Kidney (tissue), 14 donors: ENCODE data around the gene CHST5. TPM values are rescaled to one million over a fixed set of nuclear protein-coding genes. Genes with fewer than 3 reads are reported as not detected.
"Not testable (repeated sequence)": the region's sequence is repeated elsewhere in the genome, so short reads cannot be mapped to it uniquely, and the experiment has no call there.

ENCODE experiments used
- DNase-seq, 5 donors: peaks; one replicate each; pipeline ENCODE4 v3.0.0-alpha.2; 2013 to 2020
- FAIRE-seq: peaks from 2 replicates; lab custom pipeline; 2012; peaks lifted over from hg19 to GRCh38; lab: Jason Lieb, UNC
- H3K27ac ChIP-seq, 2 donors: one replicate each; pipeline ENCODE4 v1.7.0; 2013; ENCODE audit warnings: low read depth in 2 of 2, low read length in 2 of 2, inconsistent platforms in 1 of 2
- H3K27me3 ChIP-seq: one replicate; pipeline ENCODE4 v1.7.1; 2013; ENCODE audit warnings: low read length, inconsistent platforms; ENCODE audit not compliant: control insufficient read depth, insufficient read depth
- H3K36me3 ChIP-seq, 3 donors: one replicate each; pipeline versions ENCODE4 v1.7.0 to v1.7.1; 2013; ENCODE audit warnings: low read length in 3 of 3, control low read depth in 1 of 3, inconsistent platforms in 1 of 3; ENCODE audit not compliant: insufficient read depth in 3 of 3, control insufficient read depth in 2 of 3
- H3K4me1 ChIP-seq, 3 donors: one replicate each; pipeline versions ENCODE4 v1.7.0 to v1.7.1; 2013; ENCODE audit warnings: low read length in 3 of 3, inconsistent platforms in 1 of 3, low read depth in 1 of 3; ENCODE audit not compliant: control insufficient read depth in 2 of 3, insufficient read depth in 2 of 3
- H3K4me3 ChIP-seq, 3 donors: one replicate each; pipeline versions ENCODE4 v1.7.0 to v1.8.1; 2013; ENCODE audit warnings: low read length in 3 of 3, control low read depth in 1 of 3, inconsistent platforms in 1 of 3
- H3K9ac ChIP-seq, 3 donors: one replicate each; pipeline versions ENCODE4 v1.7.0 to v1.7.1; 2013; ENCODE audit warnings: low read length in 3 of 3, control low read depth in 1 of 3, inconsistent platforms in 1 of 3
- H3K9me3 ChIP-seq, 3 donors: one replicate each; pipeline versions ENCODE4 v1.7.0 to v1.7.1; 2013; ENCODE audit warnings: low read length in 3 of 3, control low read depth in 1 of 3, inconsistent platforms in 1 of 3; ENCODE audit not compliant: control insufficient read depth in 2 of 3, insufficient read depth in 1 of 3
- intact Hi-C: fragments of 100-400 bp; cut with DNase I; formaldehyde crosslinking; loops from one replicate; pipeline ENCODE4 v1.11.1; 2022
- polyA plus RNA-seq: library from polyadenylated mRNA; stranded (reverse); fragments of 350-450 nt; fragmentation: Illumina TruSeq; extraction: RNeasy Lipid Tissue Mini Kit (QIAGEN cat#74804); gene quantifications from one replicate; pipeline ENCODE4 v1.2.3, GENCODE V29; 2014; ENCODE audit warnings: low read depth, low replicate concordance; ENCODE audit not compliant: insufficient read depth
- total RNA-seq: library from RNA; stranded (reverse); fragmentation: NEBNext Ultra II Directional; extraction: Animal tissue kit (Norgen Biotek cat#: 25700); gene quantifications from one replicate; pipeline ENCODE4 v1.2.1, GENCODE V29; 2021
- TF ChIP-seq, protein P1 (sequence below): IDR thresholded peaks from 3 replicates; pipeline ENCODE4 v1.5.1; 2012; ENCODE audit warnings: mild to moderate bottlenecking, moderate library complexity, borderline replicate concordance; ENCODE audit not compliant: insufficient read depth; ENCODE audit errors: extremely low read depth
- donor health status: control.
- donor health status: control.
- donor health status: control.
- donor health status: control.
- donor health status: control.
- donor health status: DM: yes; HTN: yes; CAD: no.
- donor health status: Normal renal cell carcinoma (clear cell type).

Gene CHST5
- total and polyA plus RNA-seq, 2 donors from 2014 or later = 0.13 to 0.28 TPM

DNA sequence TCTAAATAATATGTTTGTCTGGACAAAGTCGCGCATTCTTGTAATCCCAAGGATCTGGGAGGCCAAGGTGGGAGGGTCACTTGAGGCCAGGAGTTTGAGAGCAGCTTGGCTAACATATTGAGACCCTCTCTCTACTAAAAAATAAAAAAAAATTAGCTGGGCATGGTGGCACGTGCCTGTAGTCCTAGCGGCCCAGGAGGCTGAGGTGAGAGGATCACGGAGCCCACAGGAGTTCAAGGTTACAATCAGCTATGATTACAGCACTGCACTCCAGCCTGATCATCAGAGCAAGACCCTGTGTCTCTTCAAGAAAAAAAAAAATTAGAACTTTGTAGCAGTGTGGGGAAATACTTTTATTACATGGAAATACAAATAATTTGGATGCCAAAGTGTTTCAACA is 34.5 kb downstream of the CHST5 start:
- DNase-seq (peak in 1 of 5 donors; percentile 4), FAIRE-seq (no peak)
- Histone ChIP-seq H3K4me1 (no peaks in the 10 kb centered on the region), H3K27ac (no peak overlapping the region), H3K27me3 (no peaks in the 10 kb centered on the region), H3K9ac (no peak overlapping the region), H3K4me3 (no peak overlapping the region), H3K9me3 (no peaks in the 10 kb centered on the region), H3K36me3 (no peaks in the 10 kb centered on the region)
- intact Hi-C loops = no loop called here
- TF ChIP-seq, protein P1, sequence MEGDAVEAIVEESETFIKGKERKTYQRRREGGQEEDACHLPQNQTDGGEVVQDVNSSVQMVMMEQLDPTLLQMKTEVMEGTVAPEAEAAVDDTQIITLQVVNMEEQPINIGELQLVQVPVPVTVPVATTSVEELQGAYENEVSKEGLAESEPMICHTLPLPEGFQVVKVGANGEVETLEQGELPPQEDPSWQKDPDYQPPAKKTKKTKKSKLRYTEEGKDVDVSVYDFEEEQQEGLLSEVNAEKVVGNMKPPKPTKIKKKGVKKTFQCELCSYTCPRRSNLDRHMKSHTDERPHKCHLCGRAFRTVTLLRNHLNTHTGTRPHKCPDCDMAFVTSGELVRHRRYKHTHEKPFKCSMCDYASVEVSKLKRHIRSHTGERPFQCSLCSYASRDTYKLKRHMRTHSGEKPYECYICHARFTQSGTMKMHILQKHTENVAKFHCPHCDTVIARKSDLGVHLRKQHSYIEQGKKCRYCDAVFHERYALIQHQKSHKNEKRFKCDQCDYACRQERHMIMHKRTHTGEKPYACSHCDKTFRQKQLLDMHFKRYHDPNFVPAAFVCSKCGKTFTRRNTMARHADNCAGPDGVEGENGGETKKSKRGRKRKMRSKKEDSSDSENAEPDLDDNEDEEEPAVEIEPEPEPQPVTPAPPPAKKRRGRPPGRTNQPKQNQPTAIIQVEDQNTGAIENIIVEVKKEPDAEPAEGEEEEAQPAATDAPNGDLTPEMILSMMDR = no peak

DNA sequence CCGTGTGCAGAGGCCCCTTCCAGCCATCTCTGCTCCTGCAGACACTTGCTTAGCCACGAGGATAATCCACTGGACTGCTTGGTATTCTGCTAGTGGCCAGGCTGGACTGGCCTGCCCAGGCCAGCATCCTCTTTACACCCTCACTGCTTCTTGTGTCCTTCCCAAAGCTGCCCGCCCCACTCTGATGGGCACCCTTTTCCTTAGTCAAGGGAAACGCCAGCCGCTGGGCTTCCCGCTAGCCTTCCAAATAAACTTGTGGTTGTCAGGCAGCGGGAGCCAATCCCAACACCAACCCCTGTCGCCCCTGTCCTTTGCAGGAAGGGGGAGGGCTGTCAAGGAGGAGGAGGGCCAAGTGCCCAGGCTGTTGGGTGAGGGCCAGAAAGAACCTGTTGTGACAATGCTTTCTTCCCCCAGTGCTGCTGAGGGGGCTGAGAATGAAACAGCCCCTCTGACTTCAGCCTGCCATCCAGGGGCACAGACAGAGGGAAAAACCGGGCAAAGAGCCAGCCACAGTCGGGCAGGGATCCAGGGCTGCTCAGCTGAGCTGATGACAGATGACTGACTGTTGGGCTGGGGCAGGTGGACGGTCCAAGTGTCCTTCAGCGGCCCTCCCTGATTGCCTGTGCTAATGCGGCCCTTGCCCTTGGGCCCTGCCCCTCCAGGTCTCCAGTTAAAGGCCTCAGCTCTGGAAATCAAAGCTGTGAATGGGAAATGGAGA is 37.1 kb downstream of the CHST5 start:
- DNase-seq = peak in 1 of 5 donors; percentile 59
- intact Hi-C loops, H3K27me3 ChIP-seq, H3K27ac ChIP-seq, H3K9ac ChIP-seq, H3K4me1 ChIP-seq, FAIRE-seq, H3K9me3 ChIP-seq, H3K36me3 ChIP-seq, H3K4me3 ChIP-seq: not testable (repeated sequence)

DNA sequence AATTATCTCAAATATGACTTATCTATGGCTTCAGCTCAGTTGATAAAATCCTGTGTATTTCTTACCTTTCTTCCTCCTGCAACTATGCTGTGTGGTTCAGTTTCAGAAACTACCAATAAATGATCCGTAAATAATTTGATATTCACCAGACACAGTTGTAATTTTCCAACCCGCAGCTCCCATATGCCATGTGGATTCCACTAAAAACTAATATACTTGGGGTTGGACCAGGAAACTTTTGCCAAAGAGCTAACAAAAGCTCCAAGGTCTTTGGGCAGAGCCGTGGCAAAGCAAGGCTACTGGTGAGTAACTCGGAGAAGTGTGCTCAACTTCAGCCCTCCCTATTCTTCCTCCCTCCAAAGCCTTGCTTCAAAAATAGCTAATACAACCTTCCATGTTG is 38.4 kb downstream of the CHST5 start:
- FAIRE-seq = no peak
- no peaks in the 10 kb centered on the region for H3K9me3 ChIP-seq
- no peak for DNase-seq
- H3K4me3 ChIP-seq = no peak overlapping the region
- peaks cover 0 to 8% (median 0%) of the 10 kb centered on the region in 3 donors for H3K4me1 ChIP-seq
- no peak overlapping the region for H3K27ac ChIP-seq
- intact Hi-C loops = no loop called here
- H3K36me3 ChIP-seq = no peaks in the 10 kb centered on the region
- no peak overlapping the region for H3K9ac ChIP-seq
- TF ChIP-seq, protein P1 = no peak
- H3K27me3 ChIP-seq = no peaks in the 10 kb centered on the region

DNA sequence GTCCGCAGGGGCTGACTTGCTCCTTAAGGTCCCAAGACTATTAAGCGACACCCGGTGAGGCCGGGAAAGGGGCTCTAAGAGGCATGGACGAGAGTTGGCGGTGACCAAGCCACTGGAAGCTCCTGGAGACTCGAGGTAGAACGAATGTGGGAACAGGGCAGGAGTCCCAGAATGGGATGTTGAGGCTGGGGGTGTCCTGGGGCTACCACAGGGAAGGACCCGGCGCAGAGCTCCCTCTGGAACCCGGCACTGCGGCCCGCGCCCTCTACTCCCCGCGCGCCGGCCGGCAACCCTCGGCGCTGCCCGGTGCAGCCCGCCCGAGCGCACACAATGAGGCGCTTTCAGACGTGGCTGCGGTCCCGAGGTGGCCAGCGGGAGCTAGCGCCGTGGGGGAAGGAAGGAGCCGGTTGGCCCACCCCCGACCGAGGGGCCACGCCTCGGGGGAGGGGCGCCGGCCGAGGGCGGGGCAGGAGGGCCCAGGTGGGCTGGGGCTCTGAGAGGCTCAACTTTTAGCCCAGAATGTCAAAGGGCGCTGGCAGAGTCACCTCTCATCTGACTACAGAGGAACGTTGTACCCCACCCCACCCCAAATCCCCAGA is 40.7 kb downstream of the CHST5 start, which contains the start of gene CHST6:
Gene CHST6, minus strand, starts transcription at position 366 of the 599 bp plus-strand sequence. CDS start 15,613 bp downstream, outside the sequence.
- H3K9me3 ChIP-seq = no peaks in the 10 kb centered on the region
- peak; percentile 51 to 82 (median 70) for DNase-seq
- H3K4me3 ChIP-seq = peak within 1 kb of the TSS in 1 of 3 donors; percentile 43
- no peak for FAIRE-seq
- peaks cover 0 to 8% (median 0%) of the 10 kb centered on the region in 3 donors for H3K4me1 ChIP-seq
- intact Hi-C loops = no loop called here
- H3K36me3 ChIP-seq = no peaks in the 10 kb centered on the region
- H3K27ac ChIP-seq = no peak within 1 kb of the TSS
- no peak within 1 kb of the TSS for H3K9ac ChIP-seq
- no peaks in the 10 kb centered on the region for H3K27me3 ChIP-seq
- TF ChIP-seq, protein P1 = no peak
